GM19324 (cell line): Measurements from ENCODE around the gene LYPD6.

Experiments used
- ATAC-seq: cut with Tn5 transposase; IDR thresholded peaks from one replicate; pipeline ENCODE4 v1.9.1; 2021; ENCODE audit warnings: mild to moderate bottlenecking, moderate library complexity; ENCODE audit not compliant: unreplicated experiment, low FRiP score

The LYPD6 gene

DNA sequence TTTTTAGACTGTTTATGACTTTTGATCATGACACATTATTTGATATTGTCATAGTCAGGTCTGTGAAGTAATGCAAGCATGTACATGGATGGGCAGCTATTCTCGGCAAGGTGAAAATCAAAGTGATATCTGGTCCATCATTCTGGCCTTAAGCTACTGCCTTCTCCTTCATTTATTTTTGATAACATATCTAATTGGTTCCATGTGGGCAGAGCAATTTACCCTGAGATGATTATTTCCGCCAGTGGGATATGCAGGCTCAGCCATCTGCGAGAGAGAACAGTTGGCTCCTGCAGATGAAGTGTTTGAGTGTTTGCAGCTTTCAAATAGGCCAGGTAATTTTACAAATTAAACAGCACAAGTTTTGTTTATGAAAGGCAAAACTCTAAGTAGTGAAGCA is 116.4 kb downstream of the LYPD6 start:
- no peak for ATAC-seq

DNA sequence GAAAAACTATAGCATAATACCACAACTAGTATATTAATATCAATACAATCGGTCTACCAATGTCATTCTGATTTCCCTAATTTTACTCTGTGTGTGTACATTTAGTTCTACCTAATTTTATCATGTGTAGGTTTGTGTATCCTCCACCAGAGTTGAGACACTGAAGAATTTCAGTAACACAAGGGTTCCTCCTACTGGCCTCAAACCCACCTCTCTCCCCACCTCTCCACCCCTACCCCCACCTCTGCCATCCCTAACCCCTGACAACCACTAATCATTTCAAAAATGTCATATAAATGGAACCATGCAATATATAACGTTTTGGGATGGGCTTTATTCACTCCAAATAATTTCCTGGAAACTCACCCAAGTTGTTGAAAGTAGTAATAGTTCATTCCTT is 117.9 kb downstream of the LYPD6 start:
- ATAC-seq = no peak

DNA sequence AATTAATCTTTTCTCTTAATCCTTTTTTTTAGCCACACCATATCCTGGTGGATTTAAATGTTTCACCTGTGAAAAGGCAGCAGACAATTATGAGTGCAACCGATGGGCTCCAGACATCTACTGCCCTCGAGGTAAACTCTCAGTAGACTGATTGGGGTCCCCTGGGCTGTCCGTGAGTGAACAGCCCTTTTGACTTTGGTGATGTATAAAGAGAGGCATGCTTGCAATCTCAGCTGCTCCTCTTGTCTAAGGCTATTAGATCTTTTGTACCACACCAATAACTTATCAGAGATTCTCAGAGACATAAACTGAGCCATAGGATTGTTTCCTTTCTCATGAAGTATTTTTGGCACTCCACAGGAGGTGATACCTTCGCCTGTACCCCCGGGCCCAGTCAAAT is 118.6 kb downstream of the LYPD6 start:
- no peak for ATAC-seq

DNA sequence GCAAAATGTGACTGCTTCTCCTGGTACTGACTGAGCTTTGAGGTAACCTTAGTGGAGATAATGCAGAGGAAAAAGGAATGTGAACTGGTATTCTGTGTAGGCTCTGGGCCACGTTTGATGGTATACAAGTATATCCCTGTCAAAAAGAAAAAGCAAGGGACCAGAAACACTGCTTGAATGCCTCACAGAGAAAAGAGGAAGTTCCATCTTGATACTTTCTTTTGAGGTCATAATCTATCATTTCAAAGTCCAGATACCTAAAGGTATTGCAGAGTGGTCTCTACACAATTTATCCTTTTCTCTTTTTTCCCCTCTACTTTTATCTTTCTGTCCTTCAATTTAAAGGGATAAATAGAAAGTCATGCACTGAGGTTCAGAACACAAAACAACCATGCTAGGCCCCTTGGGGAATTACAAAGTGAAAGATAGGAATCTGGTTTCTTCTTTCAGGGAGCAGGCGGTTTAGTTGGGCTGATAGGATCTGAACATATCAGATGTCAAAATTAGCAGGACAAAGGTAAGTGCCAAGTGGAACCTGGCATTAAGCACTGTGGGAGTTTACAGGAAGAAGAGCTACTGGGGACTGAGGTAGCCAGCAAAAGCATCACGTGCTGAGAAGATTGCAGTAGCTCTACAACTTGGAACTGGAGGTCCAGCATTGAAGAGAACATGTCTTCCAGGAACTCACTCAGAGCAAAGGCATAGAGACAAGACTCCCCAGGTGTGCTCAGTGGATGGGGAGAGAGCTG is 121.2 kb downstream of the LYPD6 start:
- no peak for ATAC-seq

DNA sequence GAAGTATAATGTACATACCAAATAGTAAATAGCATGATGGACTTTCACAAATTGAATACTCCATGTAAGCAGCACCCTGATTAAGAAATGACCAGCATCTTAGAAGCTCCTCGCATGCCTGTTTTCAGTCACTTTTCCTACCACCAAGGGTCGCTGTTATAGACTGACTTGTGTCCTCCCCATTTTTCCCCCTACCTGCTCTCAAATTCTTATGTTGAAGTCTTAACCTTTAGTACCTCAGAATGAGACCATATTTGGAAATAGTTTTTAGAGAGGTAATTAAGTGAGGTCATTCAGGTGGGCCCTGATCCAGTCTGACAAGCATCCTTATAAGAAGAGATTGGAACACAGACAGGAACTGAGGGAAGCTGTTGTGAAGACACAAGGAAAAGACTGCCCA is 125.9 kb downstream of the LYPD6 start:
- no peak for ATAC-seq

DNA sequence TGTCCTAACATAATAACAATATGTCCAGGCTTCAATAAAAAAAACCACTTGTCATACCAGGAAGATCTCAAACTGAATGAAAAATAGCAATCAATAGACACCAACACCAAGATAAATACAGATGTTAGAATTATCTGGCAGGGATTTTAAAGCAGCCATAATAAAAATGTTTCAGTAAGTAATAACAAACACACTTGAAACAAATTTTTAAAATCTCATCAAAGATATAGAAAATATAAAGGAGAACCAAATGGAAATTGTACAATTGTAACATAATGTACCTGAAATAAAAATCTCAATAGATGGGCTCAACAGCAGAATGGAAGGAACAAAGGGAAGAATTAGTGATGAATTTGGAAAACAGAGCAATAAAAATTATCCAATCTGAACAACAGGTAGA is 128.1 kb downstream of the LYPD6 start:
- ATAC-seq = no peak

DNA sequence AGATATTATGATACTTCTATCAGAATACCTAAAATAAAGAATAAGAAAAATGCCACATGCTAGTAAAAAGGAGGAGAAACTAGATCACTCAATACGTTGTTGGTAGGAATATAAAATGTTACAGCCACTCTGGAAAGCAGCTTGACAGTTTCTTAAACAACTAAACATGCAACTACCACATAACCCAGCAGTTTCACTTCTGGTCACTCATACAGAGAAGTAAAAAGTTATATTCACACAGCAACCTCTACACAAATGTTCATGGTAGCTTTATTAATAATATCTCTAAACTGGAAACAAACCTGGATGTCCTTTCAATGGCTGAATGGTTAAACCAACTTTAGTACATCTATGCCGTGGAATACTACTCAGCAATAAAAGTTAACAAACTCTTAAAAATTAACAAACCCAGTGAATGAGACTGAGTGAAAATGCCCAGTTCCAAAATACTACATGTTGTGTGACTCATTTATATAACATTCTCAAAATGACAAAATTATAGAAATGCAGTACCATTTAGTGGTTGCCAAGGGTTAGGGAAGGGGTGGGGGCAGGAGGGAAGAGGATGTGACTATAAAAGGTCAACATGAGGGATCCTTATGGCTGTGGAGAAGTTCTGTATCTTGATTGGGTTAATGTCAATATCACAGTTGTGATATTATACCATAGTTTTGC is 133.1 kb downstream of the LYPD6 start:
- ATAC-seq = no peak

DNA sequence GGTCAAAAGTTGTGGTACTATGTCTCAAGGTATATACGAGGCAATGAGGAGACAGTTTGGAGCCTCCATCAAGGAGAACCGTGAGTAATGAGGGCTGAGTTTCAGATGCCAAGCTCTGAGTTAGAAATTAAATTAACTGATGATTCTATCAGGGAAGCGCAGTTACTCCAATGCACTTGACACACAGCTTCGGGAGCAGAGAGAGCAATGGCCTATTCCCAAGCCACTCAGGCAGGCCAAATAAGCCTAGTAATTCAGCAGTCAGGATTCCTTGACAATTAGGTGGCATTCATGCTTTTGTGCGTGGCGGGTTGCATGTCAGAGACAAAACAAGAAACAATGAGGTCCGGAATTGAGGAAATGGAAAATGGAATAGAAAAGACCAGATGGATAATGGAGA is 134.0 kb downstream of the LYPD6 start:
- no peak for ATAC-seq

DNA sequence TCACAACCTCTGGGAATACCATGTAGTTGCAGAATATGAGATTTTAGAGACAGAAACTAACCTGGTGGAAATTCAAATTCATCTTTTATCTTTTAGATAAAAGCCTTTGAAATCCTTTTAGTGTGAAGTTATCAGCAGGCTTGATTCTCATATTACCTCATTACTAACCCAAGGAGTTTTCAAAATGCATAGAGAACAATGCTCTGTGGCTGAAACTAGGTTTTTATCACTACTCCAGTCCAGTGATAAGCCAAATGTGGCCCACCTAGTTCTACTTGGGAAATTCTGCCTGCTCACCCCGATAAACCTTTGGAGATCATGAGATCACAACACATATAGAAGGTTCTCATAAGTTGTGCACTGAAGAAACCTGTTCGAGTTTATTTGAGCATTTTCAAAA is 135.5 kb downstream of the LYPD6 start:
- ATAC-seq = no peak

DNA sequence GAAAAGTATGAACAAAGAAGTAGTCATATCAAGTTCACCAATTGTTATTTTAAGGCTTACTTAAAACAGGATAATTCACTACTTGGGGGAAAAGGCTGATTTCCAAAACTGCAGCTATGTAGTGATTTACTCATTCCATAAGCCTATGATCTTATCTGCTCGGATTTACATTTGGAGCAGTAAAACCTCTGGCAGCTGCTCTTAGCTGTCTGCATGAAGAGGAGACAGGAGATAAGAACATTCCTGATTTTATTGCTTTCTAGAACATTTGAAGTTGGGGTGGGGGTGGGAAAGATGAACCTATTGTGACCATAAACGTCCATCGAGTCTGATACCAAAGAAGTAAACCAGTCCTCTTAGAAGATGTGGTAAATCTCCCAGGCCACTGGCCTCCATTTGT is 136.2 kb downstream of the LYPD6 start:
- no peak for ATAC-seq

DNA sequence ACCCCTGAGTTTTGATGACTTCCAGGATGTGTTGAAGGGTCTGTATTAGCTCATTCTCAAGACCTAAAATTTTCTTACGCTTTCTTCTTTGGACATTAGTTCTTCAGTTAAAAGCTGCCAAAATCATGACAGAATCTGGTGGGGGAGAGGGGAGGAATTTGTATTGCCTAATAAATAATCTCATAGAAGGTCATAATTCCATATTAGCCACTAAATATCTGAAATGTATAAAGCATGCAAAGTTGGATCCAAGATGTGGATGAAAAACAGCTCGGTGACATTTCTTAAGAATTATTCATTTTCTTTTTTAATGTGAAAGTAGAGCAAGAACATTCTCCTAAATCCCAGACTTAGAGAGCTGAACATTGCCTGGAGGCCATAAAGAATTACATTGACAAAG is 137.0 kb downstream of the LYPD6 start:
- ATAC-seq = no peak

DNA sequence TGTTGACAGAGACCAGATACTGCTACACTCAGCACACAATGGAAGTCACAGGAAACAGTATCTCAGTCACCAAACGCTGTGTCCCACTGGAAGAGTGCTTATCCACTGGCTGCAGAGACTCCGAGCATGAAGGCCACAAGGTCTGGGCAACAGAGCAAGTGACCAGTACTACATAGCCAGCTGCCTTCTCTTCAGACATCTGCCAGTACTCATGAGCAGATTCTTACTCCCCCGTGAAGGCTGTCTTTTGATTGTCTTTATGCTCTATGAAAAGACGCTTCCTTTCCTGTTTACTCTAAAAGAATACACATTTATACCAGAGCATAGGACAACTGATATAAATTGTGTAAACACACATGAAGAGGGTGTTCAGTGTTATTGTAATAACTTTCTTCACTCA is 138.2 kb downstream of the LYPD6 start:
- ATAC-seq = no peak

DNA sequence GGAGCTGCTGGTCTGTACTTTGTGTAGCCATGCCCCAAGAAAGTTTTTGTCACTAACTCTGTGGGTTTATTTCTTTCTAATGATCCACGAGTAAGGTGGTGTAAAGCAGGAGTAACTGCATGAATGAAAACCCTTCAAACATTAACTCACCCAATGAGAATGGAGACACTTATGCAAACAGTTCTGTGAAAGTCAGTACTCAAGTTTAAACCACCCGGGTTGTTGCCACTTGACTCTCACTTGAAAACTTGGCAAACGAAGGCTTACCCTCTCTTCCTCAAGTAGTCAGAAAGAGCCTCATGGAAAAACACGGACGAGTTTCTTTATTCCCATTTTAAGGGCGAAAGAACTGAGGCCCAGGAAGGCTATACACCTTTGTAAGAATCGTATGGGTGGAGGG is 139.7 kb downstream of the LYPD6 start:
- no peak for ATAC-seq

DNA sequence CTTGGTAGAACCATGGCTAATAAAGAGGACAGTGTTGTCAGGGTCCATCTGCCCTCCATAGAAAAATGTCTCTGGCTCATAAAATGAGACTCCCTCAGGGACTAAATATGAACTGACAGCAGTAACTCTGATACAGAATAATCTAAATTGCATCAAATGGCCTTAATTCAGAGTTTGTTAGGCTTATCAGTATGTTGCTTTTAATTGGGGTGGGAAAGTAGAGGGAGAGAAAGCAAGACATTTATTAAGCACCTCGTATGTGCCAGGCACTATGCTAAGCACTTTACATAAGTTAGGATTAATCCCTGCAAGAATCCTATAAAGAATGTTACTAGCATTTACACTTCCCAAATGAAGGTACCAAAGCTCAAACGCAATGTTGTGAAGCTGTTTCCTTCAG is 142.0 kb downstream of the LYPD6 start:
- no peak for ATAC-seq

DNA sequence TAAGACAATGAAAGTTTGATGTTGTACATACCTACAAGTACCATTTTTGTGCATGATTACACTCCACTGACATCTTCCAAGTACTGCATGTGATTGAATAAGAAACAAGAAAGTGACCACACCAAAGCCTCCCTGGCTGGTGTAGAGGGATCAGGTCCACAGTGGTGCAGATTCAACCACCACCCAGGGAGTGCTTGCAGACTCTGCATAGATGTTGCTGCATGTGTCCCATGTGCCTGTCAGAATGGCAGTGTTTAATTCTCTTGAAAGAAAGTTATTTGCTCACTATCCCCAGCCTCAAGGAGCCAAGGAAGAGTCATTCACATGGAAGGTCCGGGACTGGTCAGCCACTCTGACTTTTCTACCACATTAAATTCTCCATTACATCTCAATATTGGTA is 142.7 kb downstream of the LYPD6 start:
- ATAC-seq = no peak

DNA sequence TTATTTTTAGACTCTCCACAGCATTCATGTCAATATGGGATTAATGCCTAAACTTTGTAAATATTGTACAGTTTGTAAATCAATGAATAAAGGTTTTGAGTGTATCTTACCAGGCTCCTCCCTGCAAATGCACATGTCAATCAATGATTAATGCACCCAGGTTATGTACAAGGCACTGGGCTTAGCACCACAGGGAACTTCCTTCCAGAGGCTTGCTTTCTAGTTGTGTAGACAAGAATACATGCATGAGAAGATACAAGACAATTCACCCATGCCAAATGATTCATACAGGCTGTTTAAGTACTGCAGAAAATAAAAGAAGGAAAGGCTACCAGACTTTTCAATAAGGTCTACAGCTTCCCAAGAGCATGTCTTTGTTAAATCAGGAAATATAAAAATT is 143.1 kb downstream of the LYPD6 start:
- no peak for ATAC-seq

DNA sequence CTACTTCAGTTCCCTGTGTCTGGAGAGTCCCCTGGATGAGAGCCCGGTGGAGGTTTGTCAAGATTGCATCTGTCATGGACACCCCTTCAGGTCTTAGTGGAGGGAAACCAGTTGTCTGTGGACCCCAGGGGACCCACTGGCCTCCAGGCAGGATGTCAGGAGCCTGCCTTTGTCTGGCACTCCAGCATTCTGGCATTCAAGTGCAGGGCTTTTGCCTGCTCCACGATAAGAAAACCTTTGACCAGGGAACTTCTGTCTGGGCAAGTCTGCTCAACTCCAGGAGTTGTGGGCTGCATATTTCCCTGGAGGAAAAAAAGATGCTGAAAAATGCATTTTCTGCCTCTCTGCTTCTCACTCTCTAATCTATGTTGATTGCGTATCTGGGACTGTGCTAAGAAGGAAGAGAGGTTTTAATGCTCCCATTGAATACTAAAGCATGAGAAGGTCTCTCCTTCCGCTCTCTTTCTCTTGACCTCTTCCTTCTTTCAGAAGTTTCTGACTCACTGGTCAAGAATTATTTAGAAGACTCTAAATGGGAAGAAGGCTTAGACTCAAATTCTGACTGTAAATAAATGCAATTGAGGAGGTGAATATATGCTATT is 152.7 kb downstream of the LYPD6 start:
- no peak for ATAC-seq

DNA sequence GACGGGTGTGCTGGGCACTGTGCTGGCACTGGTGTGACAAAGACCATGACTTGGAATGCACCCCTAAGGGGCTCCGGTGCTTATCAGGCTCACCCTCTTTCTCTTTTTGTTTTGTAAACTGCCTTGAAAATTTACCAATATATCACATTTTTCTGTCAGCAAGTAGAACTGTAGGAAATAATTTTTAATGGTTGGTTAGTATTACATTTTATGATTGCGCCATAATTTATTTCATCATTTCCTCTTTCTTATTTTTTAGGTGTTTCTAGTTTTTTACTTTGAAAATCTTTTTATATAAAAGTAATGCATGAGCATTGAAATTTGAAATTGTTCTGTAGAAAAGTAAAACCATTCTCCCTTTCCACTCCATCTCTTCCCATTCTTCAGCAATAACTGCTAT is 156.3 kb downstream of the LYPD6 start:
- no peak for ATAC-seq

DNA sequence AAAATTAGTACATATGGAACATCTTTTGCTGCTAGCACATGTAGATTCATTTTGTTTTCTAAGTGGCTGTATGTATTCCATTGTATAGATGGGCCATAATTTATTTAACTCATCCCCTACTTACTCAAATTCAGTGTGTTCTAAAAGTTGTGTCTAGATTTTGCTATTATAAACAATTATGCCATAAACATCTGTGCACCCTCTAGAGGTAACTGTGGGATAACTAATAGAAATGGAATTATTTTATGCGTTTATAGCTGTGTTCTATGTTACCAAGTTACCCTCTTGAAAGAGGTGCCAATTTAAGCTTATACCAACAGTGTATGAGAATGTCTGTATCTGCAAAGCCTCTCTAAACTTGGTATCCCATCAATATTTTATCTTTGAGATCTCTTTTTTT is 156.8 kb downstream of the LYPD6 start:
- no peak for ATAC-seq

DNA sequence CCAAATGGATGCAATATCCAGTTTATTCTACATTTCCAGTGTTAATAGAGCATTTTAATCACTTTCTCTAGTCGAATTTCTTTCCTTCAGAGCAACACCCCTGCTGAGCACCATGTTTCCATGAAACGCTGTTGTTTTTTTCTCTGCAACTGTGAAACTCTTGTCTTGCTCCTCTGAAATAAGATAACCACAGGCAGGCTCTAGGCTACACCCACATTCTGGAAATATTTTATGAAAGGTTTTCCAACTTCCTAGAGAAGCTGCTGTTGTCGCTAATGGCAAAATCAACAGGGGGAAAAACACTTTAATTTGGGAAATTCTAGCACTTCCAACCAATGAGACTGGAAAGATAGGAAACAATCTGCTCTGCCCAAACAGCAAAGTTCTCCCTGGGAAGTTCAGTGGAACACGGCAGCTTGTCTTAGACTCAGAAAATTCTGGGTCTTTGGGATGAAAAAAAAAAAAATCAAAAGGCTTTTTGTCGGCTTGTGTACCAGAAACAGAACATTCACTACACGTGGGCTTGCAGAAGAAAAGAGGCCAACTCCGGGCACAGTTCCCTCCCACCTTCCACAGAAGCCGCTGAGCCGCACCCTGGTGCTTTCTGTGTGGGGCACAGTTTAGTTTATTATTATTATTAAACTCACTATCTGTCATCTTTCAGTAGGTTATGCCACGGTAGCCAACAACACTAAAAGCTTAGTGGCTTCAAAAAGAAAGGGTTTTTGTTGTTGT is 158.5 kb downstream of the LYPD6 start:
- no peak for ATAC-seq

DNA sequence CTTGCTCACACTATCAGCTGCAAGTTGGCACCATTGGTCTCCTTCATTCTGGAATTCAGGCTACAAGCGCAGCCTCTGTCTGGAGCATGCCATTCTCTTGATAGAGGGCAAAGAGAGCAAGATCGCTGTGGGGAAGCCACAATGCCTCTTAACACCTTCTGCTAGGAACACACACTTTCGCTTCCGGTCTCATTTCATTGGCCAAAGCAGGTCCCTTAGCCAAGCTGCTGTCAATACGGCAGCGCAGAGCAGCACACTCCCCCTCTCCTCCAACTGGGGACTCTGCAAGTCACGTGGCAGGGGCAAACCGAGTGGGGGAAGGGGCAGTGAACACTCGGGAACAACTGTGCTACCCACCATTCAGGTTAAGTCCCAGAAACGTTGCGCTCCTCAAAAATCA is 159.1 kb downstream of the LYPD6 start:
- no peak for ATAC-seq
